Common myeloid progenitor, CD34-positive (primary cell): ENCODE data around the gene MYOZ3.
A peak's percentile ranks its signal among the peaks of the same experiment; 100 is the strongest.

Experiments
- CTCF ChIA-PET: fragments of 350-600 bp; sonication (Branson Sonifier 250); formaldehyde crosslinking; loops from one replicate; lab custom pipeline; 2021; ENCODE audit warnings: antibody characterized with exemption; lab: Charles Lee
- POLR2A ChIA-PET: fragments of 350-600 bp; sonication (Branson Sonifier 250); formaldehyde crosslinking; loops from one replicate; lab custom pipeline; 2021; ENCODE audit warnings: antibody characterized with exemption; lab: Charles Lee
- DNase-seq, 3 donors: peaks; one replicate each; pipeline versions ENCODE4 v3.0.0 to v3.0.0-alpha.2; 2013
- H3K27ac ChIP-seq, 2 experiments: 1 replicate in 1 of 2; 2 replicates in 1 of 2; pipeline ENCODE4 v1.7.0; 2013; ENCODE audit warnings: inconsistent platforms in 2 of 2, low read length in 2 of 2, mild to moderate bottlenecking in 2 of 2, low read depth in 1 of 2, moderate library complexity in 1 of 2; ENCODE audit not compliant: severe bottlenecking in 2 of 2, insufficient read depth in 1 of 2, poor library complexity in 1 of 2
- H3K27me3 ChIP-seq, 5 experiments: replicated peaks in 2 of 5; 1 replicate in 3 of 5; 2 replicates in 2 of 5; pipeline versions ENCODE4 v1.6.1 to v1.7.0; 2013; ENCODE audit warnings: low read length in 4 of 5, mild to moderate bottlenecking in 2 of 5, moderate library complexity in 2 of 5, inconsistent platforms in 1 of 5; ENCODE audit not compliant: insufficient read depth in 5 of 5, control insufficient read depth in 4 of 5
- H3K36me3 ChIP-seq, 4 experiments: 1 replicate in 2 of 4; 2 replicates in 2 of 4; pipeline versions ENCODE4 v1.6.1 to v1.7.0; 2013; ENCODE audit warnings: low read length in 3 of 4, control low read depth in 1 of 4, mild to moderate bottlenecking in 1 of 4; ENCODE audit not compliant: control insufficient read depth in 4 of 4, insufficient read depth in 4 of 4
- H3K4me1 ChIP-seq, 4 experiments: 1 replicate in 3 of 4; 2 replicates in 1 of 4; pipeline versions ENCODE4 v1.6.1 to v1.7.1; 2013; ENCODE audit warnings: low read length in 3 of 4, mild to moderate bottlenecking in 3 of 4, control low read depth in 1 of 4, inconsistent platforms in 1 of 4, moderate library complexity in 1 of 4; ENCODE audit not compliant: control insufficient read depth in 4 of 4, insufficient read depth in 4 of 4; ENCODE audit errors: control extremely low read depth in 1 of 4
- H3K4me3 ChIP-seq, 7 experiments: 1 replicate in 4 of 7; 2 replicates in 3 of 7; pipeline versions ENCODE4 v1.5.1 to v1.7.0; 2013; ENCODE audit warnings: mild to moderate bottlenecking in 7 of 7, low read length in 6 of 7, moderate library complexity in 6 of 7, inconsistent platforms in 2 of 7, low read depth in 2 of 7, control low read depth in 1 of 7; ENCODE audit not compliant: insufficient read depth in 4 of 7, control insufficient read depth in 1 of 7; ENCODE audit errors: extremely low read depth in 1 of 7
- H3K9me3 ChIP-seq, 5 experiments: 1 replicate in 4 of 5; 2 replicates in 1 of 5; pipeline versions ENCODE4 v1.6.1 to v1.7.1; 2013; ENCODE audit warnings: low read length in 4 of 5, mild to moderate bottlenecking in 2 of 5, inconsistent platforms in 1 of 5, low read depth in 1 of 5, moderate library complexity in 1 of 5; ENCODE audit not compliant: control insufficient read depth in 4 of 5, insufficient read depth in 2 of 5; ENCODE audit errors: control extremely low read depth in 1 of 5
- WGBS: methylation state at CpG from one replicate; pipeline ENCODE4 v1.1.5; 2013; ENCODE audit not compliant: insufficient coverage; 5-methylcytosine and 5-hydroxymethylcytosine counted together

Gene MYOZ3

GRCh38 chr5:150622157-150622556, 38.9 kb upstream of the MYOZ3 start:
- 88% methylated on average over 2 of the region's 2 CpGs for WGBS
- Histone ChIP-seq H3K27me3 (peaks cover 0 to 18% (median 12%) of the 10 kb centered on the region in 5 experiments), H3K27ac (no peak overlapping the region), H3K4me1 (peaks cover 0 to 20% (median 11%) of the 10 kb centered on the region in 4 experiments), H3K9me3 (no peaks in the 10 kb centered on the region), H3K36me3 (no peaks in the 10 kb centered on the region), H3K4me3 (no peak overlapping the region)
- POLR2A ChIA-PET, result no interaction called here
- DNase-seq, result no peak
- CTCF ChIA-PET, result interaction anchor here (1.3 to 2.6 kb wide), 3 partner anchors 10 to 62 kb away, joined by 3 to 7 read pairs (median 4); no protein-coding TSS in a partner anchor

- CTCF ChIA-PET, result interaction anchor here (0.7 kb wide), 1 partner anchor 20 kb away, joined by 3 read pairs; no protein-coding TSS in a partner anchor
- Histone ChIP-seq H3K9me3 (no peaks in the 10 kb centered on the region), H3K36me3 (no peaks in the 10 kb centered on the region), H3K27me3 (peaks cover 0 to 18% (median 12%) of the 10 kb centered on the region in 5 experiments), H3K27ac (no peak overlapping the region), H3K4me1 (peaks cover 0 to 20% (median 15%) of the 10 kb centered on the region in 4 experiments), H3K4me3 (no peak overlapping the region)
- WGBS, result 52% methylated on average over 6 of the region's 7 CpGs
- POLR2A ChIA-PET, result no interaction called here
- DNase-seq, result no peak
Observed at GRCh38 chr5:150623152-150623877, 37.7 kb upstream of the MYOZ3 start.

GRCh38 chr5:150623878-150624216, 37.2 kb upstream of the MYOZ3 start:
- peaks cover 0 to 18% (median 12%) of the 10 kb centered on the region in 5 experiments for H3K27me3 ChIP-seq
- H3K9me3 ChIP-seq, result no peaks in the 10 kb centered on the region
- ChIA-PET POLR2A (no interaction called here), CTCF (no interaction called here)
- 79% methylated on average over 5 of the region's 5 CpGs for WGBS
- H3K4me1 ChIP-seq, result peaks cover 0 to 20% (median 15%) of the 10 kb centered on the region in 4 experiments
- DNase-seq, result no peak
- no peak overlapping the region for H3K27ac ChIP-seq
- H3K4me3 ChIP-seq, result no peak overlapping the region
- no peaks in the 10 kb centered on the region for H3K36me3 ChIP-seq

- Histone ChIP-seq H3K4me1 (peaks cover 0 to 20% (median 15%) of the 10 kb centered on the region in 4 experiments), H3K27ac (no peak overlapping the region), H3K9me3 (no peaks in the 10 kb centered on the region), H3K4me3 (peak overlapping the region in 5 of 7 experiments; percentile 28 to 73 (median 40)), H3K36me3 (no peaks in the 10 kb centered on the region), H3K27me3 (peaks cover 0 to 18% (median 12%) of the 10 kb centered on the region in 5 experiments)
- CTCF ChIA-PET, result no interaction called here
- 7% methylated on average over 60 of the region's 74 CpGs for WGBS
- DNase-seq, result peak; percentile 8 to 45 (median 24)
- POLR2A ChIA-PET, result no interaction called here
Observed at GRCh38 chr5:150624334-150625163, 36.5 kb upstream of the MYOZ3 start.

GRCh38 chr5:150625164-150625535, 35.9 kb upstream of the MYOZ3 start:
- peak overlapping the region in 5 of 7 experiments; percentile 28 to 73 (median 40) for H3K4me3 ChIP-seq
- peaks cover 0 to 18% (median 12%) of the 10 kb centered on the region in 5 experiments for H3K27me3 ChIP-seq
- DNase-seq, result no peak
- CTCF ChIA-PET, result interaction anchor here (1.5 kb wide), 1 partner anchor 9 kb away, joined by 4 read pairs; no protein-coding TSS in a partner anchor
- no peaks in the 10 kb centered on the region for H3K36me3 ChIP-seq
- peaks cover 0 to 20% (median 15%) of the 10 kb centered on the region in 4 experiments for H3K4me1 ChIP-seq
- no peak overlapping the region for H3K27ac ChIP-seq
- no peaks in the 10 kb centered on the region for H3K9me3 ChIP-seq
- POLR2A ChIA-PET, result no interaction called here
- WGBS, result 50% methylated on average over 15 of the region's 19 CpGs

GRCh38 chr5:150625831-150626746, 35.0 kb upstream of the MYOZ3 start:
- ChIA-PET CTCF (interaction anchor here (0.8 to 1.5 kb wide), 4 partner anchors 10 to 66 kb away, joined by 3 to 4 read pairs (median 3); no protein-coding TSS in a partner anchor), POLR2A (no interaction called here)
- Histone ChIP-seq H3K4me1 (peaks cover 0 to 20% (median 15%) of the 10 kb centered on the region in 4 experiments), H3K27ac (no peak overlapping the region), H3K9me3 (no peaks in the 10 kb centered on the region), H3K27me3 (peaks cover 0 to 18% (median 12%) of the 10 kb centered on the region in 5 experiments), H3K36me3 (no peaks in the 10 kb centered on the region), H3K4me3 (no peak overlapping the region)
- WGBS, result 76% methylated on average over 10 of the region's 10 CpGs
- DNase-seq, result peak in 2 of 3 donors; percentile 46 to 51
